HG03432 (cell line): ENCODE results near the gene FAU.

ENCODE experiments used
- ATAC-seq: cut with Tn5 transposase; IDR thresholded peaks from one replicate; pipeline ENCODE4 v1.9.1; 2021; ENCODE audit warnings: mild to moderate bottlenecking, moderate library complexity; ENCODE audit not compliant: unreplicated experiment

The FAU gene

GRCh38 chr11:65109231-65110198, 12.4 kb downstream of the FAU start:
- ATAC-seq = no peak

GRCh38 chr11:65108469-65109123, 13.3 kb downstream of the FAU start:
- ATAC-seq = no peak

- no peak for ATAC-seq
Observed at GRCh38 chr11:65107751-65108468, 14.0 kb downstream of the FAU start.

GRCh38 chr11:65107078-65107477, 14.9 kb downstream of the FAU start:
- no peak for ATAC-seq

GRCh38 chr11:65104628-65105027, 17.3 kb downstream of the FAU start:
- ATAC-seq = no peak

- ATAC-seq = no peak
Observed at GRCh38 chr11:65103476-65103875, 18.5 kb downstream of the FAU start.

- ATAC-seq = no peak
Observed at GRCh38 chr11:65102142-65103095, 19.5 kb downstream of the FAU start.

- ATAC-seq = no peak
Observed at GRCh38 chr11:65100674-65101350, 21.1 kb downstream of the FAU start.

- ATAC-seq = no peak
Observed at GRCh38 chr11:65096926-65097325, 25.0 kb downstream of the FAU start.

GRCh38 chr11:65095974-65096806, 25.7 kb downstream of the FAU start, which contains the start of gene VPS51:
TSS of gene VPS51 (plus strand) at chr11:65096214. CDS start at chr11:65096251, 37 bp downstream.
- peak; percentile 82 for ATAC-seq

GRCh38 chr11:65095427-65095826, 26.5 kb downstream of the FAU start:
- ATAC-seq = no peak

- no peak for ATAC-seq
Observed at GRCh38 chr11:65090628-65091027, 31.3 kb downstream of the FAU start.

GRCh38 chr11:65089621-65090020, 32.3 kb downstream of the FAU start:
- ATAC-seq = no peak

GRCh38 chr11:65087827-65088226, 34.1 kb downstream of the FAU start:
- ATAC-seq = no peak

- no peak for ATAC-seq
Observed at GRCh38 chr11:65087216-65087615, 34.7 kb downstream of the FAU start.

GRCh38 chr11:65086809-65087208, 35.1 kb downstream of the FAU start:
- ATAC-seq = no peak

- no peak for ATAC-seq
Observed at GRCh38 chr11:65085446-65085845, 36.5 kb downstream of the FAU start.

GRCh38 chr11:65084598-65085375, 37.1 kb downstream of the FAU start:
- peak; percentile 8 for ATAC-seq
